ENCODE results near the gene AKAP6. TPM values are rescaled to one million over a fixed set of nuclear protein-coding genes. Genes with fewer than 3 reads are reported as not detected.
A peak's percentile ranks its signal among the peaks of the same experiment; 100 is the strongest.

The AKAP6 gene
- total RNA-seq, 1 experiment from 2014 or later: 2.0 TPM

DNA sequence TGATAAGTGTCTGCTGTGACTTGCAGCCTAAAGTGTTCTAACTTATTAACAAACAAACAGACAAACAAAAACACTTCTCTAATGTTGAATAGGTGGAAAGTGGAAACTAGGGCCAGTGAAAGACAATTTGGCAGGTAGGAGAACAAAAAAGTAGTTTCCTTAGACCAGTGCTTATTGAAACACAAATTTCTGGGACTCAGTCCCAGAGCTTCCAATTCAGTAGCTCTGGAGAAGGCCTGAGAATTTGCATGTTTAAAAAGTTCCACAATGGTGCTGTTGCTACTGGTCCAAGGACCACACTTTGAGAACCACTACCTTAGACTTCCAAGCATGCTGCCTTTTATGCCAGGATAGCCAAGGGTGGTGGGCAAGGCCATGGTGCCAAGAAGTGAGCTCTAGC, 67.8 kb downstream of the AKAP6 start:
- in situ Hi-C loops (cut with HindIII; ENCODE audit: low pct_unique_long_range_greater_than_20kb, low sequenced_read_pairs): no loop called here
- DNase-seq (ENCODE audit: low read depth): no peak

DNA sequence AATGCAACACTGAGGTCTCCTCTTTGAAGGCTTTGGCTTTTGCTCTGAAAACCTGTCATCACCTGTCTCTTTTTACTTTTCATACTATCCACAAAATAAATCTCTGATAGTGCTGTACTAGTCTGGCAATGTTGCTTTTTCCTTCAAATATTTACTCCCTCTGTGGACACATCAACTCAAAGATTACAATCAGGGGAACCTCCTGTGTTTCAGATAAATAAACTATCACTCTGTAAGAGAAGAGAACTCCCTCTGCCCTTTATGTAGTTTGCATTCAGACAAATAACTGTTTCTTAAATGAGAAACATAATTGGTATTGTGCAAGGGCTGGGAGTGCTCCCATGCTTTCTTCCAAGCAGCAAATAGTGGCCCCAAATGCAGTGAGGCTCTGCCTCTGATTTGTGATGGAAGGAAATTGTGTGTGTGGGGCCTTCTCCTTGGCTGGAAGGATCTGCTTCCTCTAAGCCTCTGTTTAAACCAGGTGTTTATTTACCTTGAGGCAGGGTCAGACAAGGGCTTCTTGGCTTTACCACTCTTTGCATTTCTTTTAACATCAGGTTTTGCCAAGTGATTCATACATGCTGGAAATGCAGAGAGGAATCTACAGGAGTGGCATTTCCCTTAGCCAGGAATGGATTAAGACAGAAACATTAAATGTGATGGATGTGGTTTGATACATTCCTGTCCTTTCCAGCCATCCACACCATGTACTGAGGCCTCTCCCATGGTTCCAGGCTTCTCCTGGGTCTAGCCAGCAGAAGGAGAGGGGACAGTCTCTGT, 69.0 kb downstream of the AKAP6 start:
- in situ Hi-C loops (cut with HindIII; ENCODE audit: low pct_unique_long_range_greater_than_20kb, low sequenced_read_pairs): no loop called here
- DNase-seq (ENCODE audit: low read depth): peak; percentile 70

DNA sequence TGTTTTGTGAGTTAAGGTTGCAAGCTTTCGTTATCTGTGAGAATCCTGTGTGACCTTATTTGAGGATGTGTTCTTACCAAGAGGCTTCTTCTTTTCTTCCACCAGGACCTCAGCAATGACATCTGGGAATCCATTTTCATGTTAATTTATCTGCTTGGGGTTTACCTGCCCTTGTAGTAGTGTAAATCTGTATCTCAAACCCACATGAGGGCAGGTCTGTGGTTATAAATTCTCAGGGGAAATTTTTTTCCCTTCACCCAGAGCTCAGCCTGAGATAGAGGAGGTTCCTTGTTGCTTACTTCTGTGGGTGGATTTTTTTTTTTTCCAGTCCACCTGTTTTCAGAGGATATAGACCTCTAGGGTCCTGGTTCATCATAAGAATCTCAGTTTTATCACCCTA, 70.8 kb downstream of the AKAP6 start:
- no peak for DNase-seq (ENCODE audit: low read depth)
- in situ Hi-C loops (cut with HindIII; ENCODE audit: low pct_unique_long_range_greater_than_20kb, low sequenced_read_pairs): no loop called here

DNA sequence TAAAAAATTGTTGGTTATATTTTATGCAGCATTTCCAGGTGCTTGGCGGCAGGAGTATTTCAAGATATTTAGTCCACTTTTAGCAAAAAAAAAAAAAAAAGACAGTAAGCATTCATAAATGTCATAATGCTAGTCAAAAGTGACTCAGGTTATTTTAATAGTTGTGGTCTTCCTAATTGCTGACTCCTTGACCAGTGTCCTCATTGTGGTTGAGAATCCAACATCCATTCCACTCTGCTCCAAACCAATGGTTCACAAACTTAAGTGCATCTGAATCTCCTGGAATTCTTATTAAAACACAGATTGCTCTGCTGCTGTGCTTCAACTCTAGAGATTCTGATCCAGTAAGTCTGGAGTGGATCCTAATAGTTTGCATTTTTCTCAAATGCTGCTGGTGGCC, 71.4 kb downstream of the AKAP6 start:
- in situ Hi-C loops (cut with HindIII; ENCODE audit: low pct_unique_long_range_greater_than_20kb, low sequenced_read_pairs): no loop called here
- DNase-seq (ENCODE audit: low read depth): no peak

DNA sequence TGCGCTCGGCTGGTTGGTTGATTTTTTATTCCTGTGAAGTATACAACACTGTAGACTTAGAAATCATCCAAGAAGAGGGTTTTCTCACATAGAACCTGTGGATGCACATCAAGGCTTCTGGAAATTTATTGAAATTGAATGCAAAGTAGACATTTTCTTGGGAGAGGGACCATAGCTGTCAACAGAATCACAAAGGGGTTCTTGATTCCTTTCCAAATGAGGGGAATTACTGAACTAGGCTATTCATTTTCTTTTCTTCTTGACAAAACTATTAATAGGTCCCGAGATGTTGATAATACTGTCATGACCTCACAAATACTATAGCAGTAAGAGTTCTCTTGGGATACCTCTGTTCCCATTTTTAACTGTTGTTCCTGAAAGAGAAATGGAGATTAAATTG, 73.9 kb downstream of the AKAP6 start:
- DNase-seq (ENCODE audit: low read depth): no peak
- in situ Hi-C loops (cut with HindIII; ENCODE audit: low pct_unique_long_range_greater_than_20kb, low sequenced_read_pairs): no loop called here

DNA sequence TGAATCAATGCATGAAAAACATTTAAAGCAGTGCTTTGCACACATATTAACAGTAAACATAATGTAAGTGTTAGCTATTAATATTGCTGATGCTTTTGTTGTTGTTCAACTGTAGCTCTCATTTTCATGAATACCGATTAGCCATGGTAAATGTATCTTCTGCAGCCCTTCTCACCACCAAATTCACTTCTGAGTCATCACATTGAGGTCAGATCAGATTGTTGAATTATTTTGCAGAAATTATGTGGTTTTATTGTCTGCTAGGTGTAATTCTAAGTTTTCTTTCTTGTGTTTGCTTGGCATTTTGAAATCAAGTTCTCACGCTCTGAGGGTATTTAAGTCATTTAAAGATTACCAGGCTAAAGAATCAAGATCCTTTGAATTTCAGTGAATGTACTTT, 74.6 kb downstream of the AKAP6 start:
- in situ Hi-C loops (cut with HindIII; ENCODE audit: low pct_unique_long_range_greater_than_20kb, low sequenced_read_pairs): no loop called here
- no peak for DNase-seq (ENCODE audit: low read depth)

DNA sequence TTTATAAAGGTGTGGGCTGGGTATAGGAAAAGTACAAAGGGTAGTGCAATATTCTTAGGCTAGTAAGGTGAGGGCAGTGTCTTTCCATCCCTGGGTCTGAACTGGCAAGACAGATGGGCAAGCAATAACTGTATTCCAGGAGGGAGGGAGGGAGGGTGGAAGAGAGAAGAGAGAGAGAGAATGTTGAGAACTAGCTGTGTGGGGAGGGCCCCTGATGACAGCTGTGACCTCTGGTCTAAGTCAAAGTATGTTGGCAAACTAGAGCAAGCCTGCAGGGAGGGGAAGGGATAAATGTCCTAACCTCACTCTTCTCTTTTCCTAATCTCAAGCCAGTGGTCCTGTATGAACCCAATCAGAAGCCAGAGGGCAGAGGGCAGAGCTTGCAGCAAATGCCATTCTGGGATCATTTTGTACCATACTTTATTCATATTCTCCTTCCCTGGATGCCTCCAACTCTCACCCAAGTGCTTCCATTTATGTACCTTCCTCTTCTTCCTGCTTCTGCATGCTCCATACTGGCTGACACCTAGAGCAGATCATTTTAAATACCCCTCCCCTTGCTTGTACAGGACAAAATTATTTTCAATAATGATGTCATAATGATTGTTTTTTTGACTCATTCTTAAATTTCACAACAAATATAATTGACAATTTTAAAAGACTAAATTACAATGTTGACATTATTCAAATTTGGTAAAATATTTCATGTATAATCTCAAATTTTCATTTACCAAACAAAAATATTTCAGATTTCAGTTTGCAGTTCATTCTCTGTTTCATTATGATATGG, 75.9 kb downstream of the AKAP6 start:
- no peak for DNase-seq (ENCODE audit: low read depth)
- in situ Hi-C loops (cut with HindIII; ENCODE audit: low pct_unique_long_range_greater_than_20kb, low sequenced_read_pairs): no loop called here

DNA sequence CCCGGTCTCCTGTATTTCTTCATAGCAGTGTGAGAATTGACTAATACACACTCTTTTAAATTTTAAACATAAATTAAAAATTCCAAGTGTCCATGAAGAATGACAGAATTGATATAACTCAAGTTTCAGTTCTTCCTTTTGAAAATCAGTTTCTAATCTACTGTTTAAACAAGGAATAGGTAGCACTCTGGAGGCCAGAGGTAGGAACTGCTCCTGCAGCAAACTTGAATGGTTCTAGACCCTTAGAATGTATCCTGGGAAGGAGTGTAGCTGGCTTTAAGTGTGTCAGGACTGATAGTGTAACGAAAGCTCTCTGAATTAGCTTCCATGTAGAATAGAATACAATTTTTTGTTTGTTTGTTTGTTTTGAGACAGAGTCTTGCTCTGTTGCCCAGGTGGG, 76.8 kb downstream of the AKAP6 start:
- in situ Hi-C loops (cut with HindIII; ENCODE audit: low pct_unique_long_range_greater_than_20kb, low sequenced_read_pairs): no loop called here
- DNase-seq (ENCODE audit: low read depth): no peak

DNA sequence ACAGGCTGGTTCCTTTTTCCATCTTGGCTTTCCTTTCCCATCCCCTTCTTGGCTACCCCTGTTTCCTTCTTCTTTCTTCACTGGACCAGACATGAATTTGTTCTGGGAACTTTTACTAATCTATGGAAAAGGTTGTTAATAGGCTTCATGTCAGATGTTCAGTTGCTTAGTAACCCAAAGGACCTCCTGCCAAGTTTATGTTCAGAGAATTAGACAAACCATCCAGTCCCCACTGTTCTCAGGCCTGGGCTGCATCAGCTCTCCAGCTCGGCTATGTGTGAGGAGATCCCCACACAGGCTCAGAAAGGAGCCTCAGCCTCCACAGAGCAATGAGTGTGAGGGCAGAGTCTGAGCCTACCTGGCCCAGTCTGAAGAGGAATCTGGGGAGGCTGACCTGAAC, 78.0 kb downstream of the AKAP6 start:
- no peak for DNase-seq (ENCODE audit: low read depth)

DNA sequence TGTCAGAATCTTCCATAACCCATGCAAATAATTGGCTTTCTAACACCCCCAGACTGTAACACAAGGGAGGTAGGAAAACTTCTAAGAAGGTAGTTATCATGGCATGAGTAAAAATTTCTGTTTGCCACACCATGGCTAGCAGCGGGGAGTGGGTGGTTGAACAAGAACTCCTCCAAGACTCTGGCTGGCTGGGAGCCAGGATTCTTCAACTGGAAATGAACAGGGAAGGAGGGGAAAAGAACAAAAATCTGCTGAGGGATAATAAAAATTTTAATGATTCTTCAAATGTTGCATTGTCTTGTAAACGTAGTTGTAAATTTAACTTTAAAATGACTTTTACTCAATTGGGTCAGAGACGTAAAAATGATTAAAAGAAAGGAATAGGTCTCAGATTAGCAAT, 78.9 kb downstream of the AKAP6 start:
- DNase-seq (ENCODE audit: low read depth): no peak
- in situ Hi-C loops (cut with HindIII; ENCODE audit: low pct_unique_long_range_greater_than_20kb, low sequenced_read_pairs): no loop called here

More for the DNA sequence above, 78.0 kb downstream of the AKAP6 start:
- in situ Hi-C loops (cut with HindIII; ENCODE audit: low pct_unique_long_range_greater_than_20kb, low sequenced_read_pairs): no loop called here

DNA sequence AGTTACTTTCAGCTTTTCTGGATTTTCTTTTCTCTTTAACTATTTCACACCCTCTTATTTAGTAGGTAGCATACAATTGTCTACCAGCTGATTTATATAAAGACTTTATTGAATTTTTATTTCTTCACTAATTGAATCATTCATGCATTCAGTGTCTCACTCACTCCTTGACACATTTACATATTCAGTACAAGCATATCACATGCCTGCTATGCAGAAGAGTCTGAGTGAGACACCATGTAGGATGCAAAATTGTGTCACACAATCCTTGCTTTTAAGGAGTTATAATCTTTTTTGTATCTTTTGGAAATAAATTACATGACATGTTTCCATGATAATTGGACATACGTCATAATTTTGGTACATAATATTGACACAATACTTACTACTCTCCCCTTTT, 83.0 kb downstream of the AKAP6 start:
- no peak for DNase-seq (ENCODE audit: low read depth)
- in situ Hi-C loops (cut with HindIII; ENCODE audit: low pct_unique_long_range_greater_than_20kb, low sequenced_read_pairs): no loop called here

DNA sequence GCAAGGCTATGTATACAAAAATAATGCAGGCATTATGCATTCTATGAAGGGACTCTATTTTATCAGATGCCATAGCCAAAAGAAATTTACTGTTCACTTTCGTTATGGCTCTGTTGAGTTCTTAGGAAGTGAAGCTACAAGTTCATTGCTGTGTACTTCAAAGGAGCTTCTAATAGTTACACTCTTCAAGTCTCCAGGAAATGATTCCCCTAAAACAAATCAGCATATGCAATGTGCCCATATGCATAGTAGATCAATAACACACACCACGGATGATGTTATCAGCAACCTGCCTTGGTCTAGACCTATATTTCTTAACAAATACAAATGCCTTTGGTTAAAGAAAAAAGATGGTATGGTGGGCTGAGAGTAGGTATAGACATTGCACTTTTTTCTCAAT, 83.4 kb downstream of the AKAP6 start:
- in situ Hi-C loops (cut with HindIII; ENCODE audit: low pct_unique_long_range_greater_than_20kb, low sequenced_read_pairs): no loop called here
- DNase-seq (ENCODE audit: low read depth): no peak

DNA sequence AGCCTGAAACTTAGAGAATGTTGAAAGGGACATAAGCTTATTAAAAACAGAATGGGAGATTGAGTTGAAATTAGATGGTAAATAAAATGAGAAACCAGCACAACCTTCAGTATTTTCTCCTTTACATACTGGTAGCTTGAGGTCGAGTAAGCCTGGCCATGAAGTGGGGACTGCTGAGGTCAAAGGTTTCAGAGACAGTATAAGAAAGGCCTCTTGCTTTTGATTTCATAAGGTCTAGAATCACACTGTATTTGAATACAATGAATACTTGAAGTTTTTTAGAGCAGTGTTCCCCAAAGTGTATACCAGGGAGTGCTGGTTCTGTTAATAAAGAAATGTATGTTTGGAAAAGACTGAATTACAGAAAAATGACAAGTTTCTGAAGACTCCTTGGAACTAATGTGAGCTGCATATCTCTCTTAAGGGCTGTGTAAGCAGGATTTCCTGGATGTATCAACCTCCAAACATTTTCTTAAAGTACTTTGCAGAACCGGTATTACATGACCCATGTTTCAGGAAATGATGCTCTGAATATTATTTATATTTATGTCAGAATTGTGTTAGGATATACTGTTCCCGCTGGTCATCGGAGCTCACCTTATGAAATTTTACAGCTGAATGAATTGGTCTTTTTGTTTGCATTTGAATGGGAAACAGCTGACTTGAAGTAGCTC, 85.0 kb downstream of the AKAP6 start:
- in situ Hi-C loops (cut with HindIII; ENCODE audit: low pct_unique_long_range_greater_than_20kb, low sequenced_read_pairs): no loop called here
- no peak for DNase-seq (ENCODE audit: low read depth)

DNA sequence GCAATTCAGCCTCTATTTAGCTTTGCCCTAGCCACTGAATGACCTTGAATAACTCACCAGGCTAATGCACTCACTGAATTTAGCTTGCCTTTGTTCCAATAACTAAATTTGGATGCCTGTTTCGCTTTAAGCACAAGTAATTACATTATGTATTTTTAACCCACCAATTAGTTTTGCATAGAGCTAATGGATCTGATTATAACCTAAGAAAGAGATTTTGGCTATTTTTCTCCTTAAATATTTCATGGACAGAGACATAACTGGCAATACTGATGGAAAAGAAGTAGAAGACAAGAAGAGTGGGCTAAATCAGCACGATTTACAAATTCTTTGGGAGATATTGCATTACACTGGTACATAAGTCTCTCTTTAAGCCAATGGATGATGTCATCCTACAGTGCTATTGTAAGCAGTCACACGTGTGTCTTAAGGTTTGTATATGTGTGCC, 85.7 kb downstream of the AKAP6 start:
- in situ Hi-C loops (cut with HindIII; ENCODE audit: low pct_unique_long_range_greater_than_20kb, low sequenced_read_pairs): no loop called here
- DNase-seq (ENCODE audit: low read depth): no peak

DNA sequence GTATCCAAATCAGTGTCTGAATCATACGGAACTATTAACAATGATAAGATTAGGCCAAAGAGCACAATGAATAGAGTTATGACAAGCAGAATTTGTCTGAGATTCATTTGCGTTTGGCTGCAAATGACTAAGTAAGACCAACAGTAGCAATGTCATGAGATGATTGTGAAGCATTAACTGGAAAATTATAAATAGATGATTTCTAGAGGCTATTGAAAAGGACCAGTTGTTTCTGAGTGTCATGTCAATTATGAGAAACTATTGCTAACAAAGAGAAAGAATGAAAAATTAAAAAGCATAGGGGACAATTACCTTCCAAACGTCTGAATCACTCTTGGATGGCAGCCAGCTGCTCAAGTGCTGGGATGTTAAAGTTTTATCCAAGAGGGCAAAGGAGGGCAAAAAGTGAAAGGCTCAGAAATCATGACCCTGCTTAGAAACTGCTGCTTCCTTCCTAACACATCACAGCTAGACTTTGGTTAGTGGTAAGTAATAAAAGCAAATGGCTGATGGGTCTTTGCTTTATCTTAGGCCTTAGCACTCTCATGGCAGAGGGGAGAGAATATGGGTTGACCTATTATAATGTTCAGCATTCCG, 89.0 kb downstream of the AKAP6 start:
- peak; percentile 95 for DNase-seq (ENCODE audit: low read depth)
- in situ Hi-C loops (cut with HindIII; ENCODE audit: low pct_unique_long_range_greater_than_20kb, low sequenced_read_pairs): no loop called here

DNA sequence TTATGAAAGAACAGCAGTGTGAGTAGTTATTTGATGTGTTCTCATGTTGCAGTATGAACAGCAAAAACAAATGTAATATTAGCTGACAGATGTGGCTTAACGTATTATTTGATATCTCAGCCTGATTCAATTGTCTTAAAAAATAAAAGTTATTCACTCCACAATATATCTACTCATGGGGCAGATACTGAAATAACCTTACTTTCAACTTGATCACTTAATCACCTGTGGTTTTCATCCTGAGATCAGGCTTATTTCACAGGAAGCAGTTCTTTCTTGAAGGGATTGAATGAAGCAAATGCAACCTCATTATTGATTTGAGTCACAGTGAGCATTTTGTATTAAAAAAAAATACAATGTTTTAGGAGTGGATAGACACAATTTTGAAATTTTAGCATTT, 90.3 kb downstream of the AKAP6 start:
- no peak for DNase-seq (ENCODE audit: low read depth)
- in situ Hi-C loops (cut with HindIII; ENCODE audit: low pct_unique_long_range_greater_than_20kb, low sequenced_read_pairs): no loop called here

DNA sequence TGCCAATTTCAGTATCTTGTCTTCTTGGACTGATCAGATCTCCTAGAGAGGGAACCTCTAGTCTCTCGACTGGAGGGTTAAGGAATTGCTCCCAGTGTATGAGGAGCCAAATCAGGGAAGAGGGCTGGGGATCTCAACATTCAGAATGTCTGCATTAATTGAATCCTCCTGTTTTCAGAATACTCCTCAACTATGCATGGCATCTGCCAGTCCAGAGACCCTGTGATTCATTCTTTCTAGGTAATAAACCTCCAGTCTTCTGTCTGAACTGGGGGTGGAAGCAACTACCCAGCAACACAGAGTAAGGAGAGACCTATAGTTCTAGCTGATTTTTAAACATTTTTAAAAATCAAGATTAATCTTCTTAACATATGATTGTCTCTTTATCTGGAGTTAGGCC, 92.7 kb downstream of the AKAP6 start:
- DNase-seq (ENCODE audit: low read depth): no peak
- in situ Hi-C loops (cut with HindIII; ENCODE audit: low pct_unique_long_range_greater_than_20kb, low sequenced_read_pairs): no loop called here

DNA sequence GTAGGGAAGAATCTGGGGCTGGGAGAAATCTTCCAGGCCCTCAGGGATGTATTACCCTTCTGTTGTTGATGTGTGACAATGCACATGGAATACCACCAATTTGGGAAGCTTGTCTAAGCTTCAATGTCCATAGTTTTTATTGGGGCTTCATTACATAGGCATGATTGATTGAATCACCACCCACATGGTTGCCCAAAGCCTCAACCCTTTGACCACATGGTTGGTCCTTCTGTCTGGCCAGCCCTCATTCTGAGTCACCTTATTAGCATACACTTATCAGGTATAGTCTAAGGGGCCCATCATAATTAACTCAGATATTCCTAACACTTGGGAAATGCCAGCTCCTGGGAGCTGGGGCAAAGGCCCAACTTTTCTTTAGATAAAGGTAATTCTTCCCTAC, 93.3 kb downstream of the AKAP6 start:
- in situ Hi-C loops (cut with HindIII; ENCODE audit: low pct_unique_long_range_greater_than_20kb, low sequenced_read_pairs): no loop called here
- no peak for DNase-seq (ENCODE audit: low read depth)

DNA sequence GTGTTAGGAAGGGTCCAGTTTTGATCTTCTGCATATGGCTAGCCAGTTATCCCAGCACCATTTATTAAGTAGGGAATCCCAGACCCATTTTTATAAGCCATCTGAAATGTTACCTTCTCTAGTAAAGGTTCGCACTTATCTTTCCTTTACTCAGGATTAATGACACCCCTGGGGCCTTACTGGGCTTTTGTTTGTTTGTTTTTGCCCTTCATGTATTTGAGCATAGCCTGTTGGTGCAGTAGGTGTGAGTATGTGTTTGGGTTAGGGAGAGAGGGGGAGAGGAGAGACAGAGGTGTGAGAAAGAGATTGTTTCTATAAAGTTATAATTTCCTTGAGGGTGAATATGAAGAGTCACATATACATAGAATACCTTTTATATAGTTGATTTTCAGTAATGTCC, 96.9 kb downstream of the AKAP6 start:
- DNase-seq (ENCODE audit: low read depth): no peak
- in situ Hi-C loops (cut with HindIII; ENCODE audit: low pct_unique_long_range_greater_than_20kb, low sequenced_read_pairs): no loop called here

Data from Caki2 (cell line).